GM12874 (cell line): ENCODE measurements around the gene RAB3C.

Source experiments
- CTCF ChIP-seq: IDR thresholded peaks from 2 replicates; pipeline ENCODE4 v1.5.1; 2011; ENCODE audit warnings: low read depth, mild to moderate bottlenecking, control low read depth, low read length, moderate library complexity; ENCODE audit not compliant: insufficient read depth

The RAB3C gene

GRCh38 chr5:58854441-58854840 is 271.6 kb downstream of the RAB3C start:
- no peak for TF ChIP-seq CTCF

- TF ChIP-seq CTCF = no peak
Observed at GRCh38 chr5:58855851-58856739, 273.2 kb downstream of the RAB3C start.

- no peak for TF ChIP-seq CTCF
Observed at GRCh38 chr5:58857609-58858008, 274.7 kb downstream of the RAB3C start.

- TF ChIP-seq CTCF = no peak
Observed at GRCh38 chr5:58860680-58861079, 277.8 kb downstream of the RAB3C start.

- TF ChIP-seq CTCF = no peak
Observed at GRCh38 chr5:58868931-58869330, 286.1 kb downstream of the RAB3C start.

GRCh38 chr5:58871648-58872242 is 288.9 kb downstream of the RAB3C start:
- peak; percentile 27; the same call in 1 of the 2 replicates for TF ChIP-seq CTCF

- TF ChIP-seq CTCF = no peak
Observed at GRCh38 chr5:58872670-58873273, 289.9 kb downstream of the RAB3C start.
